GM03348 (cell line): Measurements from ENCODE around the gene ABCG8.

Source experiments
- DNase-seq: peaks from one replicate; pipeline ENCODE4 v3.0.0; 2012; ENCODE audit warnings: low spot score

ABCG8 gene

DNA sequence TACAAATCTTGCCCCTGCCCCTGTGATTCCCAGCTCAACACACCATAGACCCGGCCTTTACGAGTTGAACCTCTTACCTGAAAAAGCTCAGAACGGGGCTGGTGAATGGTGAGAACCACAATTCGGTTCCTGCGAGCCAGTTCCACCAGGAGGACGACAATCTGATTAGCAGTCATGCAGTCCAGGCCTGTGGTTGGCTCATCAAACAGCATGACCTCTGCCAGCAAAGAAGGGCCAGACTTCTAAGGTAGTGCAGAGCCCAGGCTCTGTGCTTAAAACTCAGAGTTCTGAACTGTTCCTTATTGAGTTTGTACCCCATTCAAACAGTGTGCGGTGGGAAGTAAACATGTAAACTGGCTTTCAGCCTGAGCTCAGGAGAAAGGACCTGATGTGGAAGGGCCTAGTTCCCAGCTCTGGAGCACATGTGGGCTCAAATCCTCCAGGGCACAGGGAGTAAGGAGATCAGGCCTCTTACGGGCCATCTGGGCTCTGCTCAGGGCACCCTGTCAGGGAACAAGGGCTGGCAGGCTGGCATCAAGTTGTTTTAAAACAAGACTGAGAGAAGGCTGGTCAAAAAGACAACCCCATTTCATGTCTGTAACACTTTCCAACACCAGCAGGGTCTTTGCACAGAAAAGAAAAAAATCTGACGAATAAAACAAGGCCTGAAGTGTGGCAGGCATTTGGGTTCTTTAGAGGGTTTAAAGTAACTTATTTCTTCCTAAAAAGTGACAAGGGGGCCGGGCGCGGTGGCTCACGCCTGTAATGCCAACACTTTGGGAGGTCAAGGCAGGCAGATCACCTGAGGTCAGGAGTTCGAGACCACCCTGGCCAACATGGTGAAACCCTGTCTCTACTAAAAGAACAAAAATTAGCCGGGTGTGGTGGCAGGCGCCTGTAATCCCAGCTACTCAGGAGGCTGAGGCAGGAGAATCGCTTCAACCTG is 12.2 kb upstream of the ABCG8 start:
- no peak for DNase-seq

DNA sequence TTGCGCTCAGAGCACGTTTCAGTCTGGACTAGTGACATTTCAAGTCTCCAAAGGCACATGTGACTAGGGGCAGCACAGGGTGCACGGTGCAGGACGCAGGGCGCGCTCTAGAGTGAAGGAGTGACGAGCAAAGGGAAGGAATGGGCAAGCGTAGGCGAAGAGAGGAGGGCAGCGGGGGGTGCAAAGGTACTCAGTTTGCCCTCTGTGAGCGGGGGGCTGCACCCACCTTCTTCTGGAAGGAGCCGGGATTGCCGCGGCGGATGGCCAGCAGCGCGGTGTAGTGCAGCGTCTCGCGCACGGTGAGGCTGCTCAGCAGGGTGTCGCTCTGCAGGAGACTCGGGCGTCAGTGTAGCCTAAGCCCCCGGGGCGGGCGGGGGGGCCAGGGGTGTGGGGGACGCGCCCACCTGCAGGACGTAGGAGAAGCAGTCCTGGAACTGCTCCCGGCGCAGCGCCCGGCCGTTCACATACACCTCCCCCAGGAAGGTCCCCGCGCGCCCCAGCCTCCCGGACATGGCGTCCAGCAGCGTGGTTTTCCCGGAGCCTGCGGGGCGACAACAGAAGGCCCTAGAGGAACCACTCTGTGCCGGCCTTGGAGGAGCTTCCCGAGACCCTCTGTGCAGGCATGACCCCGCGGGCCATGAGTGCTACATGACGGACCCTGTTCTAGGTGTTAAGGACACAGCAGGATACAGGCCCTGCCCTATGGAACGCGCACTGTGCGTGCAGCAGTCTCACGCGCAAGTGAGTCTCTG is 7.1 kb upstream of the ABCG8 start:
- DNase-seq: no peak

DNA sequence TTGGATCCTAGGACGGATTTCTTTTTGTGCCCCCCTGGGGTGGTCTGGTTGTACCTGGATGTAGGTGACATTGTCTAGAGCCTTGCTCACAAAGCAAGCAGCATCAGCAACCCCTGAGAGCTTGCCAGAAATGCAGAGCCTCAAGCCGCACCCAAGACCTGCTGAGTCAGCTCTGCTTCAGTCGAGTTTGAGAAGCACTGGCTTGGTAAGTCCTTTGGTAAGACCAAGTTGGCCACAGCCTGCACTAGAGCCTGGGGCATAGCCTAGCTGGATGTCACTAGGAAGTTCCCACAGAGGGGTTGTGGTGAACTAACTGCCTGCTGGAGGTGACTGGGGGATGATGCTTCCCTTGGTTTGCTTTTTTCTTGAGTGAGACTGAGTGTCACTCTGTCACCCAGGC is 6.3 kb upstream of the ABCG8 start:
- no peak for DNase-seq

DNA sequence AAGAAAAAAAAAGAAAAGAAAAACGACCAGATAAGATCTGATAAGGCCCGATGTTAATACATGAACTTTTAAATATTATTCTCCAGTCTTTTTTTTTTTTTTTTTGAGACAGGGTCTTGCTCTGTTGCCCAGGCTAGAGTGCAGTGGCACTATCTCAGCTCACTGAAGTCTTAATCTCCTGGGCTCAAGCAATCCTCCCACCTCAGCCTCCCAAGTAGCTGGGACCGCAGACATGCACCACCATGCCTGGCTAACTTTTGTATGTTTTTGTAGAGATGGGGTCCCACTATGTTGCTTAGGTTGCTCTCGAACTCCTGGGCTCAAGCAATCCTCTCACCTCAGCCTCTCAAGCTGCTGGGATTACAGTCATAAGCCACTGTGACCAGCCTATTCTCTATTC is 1.7 kb upstream of the ABCG8 start:
- DNase-seq: no peak

DNA sequence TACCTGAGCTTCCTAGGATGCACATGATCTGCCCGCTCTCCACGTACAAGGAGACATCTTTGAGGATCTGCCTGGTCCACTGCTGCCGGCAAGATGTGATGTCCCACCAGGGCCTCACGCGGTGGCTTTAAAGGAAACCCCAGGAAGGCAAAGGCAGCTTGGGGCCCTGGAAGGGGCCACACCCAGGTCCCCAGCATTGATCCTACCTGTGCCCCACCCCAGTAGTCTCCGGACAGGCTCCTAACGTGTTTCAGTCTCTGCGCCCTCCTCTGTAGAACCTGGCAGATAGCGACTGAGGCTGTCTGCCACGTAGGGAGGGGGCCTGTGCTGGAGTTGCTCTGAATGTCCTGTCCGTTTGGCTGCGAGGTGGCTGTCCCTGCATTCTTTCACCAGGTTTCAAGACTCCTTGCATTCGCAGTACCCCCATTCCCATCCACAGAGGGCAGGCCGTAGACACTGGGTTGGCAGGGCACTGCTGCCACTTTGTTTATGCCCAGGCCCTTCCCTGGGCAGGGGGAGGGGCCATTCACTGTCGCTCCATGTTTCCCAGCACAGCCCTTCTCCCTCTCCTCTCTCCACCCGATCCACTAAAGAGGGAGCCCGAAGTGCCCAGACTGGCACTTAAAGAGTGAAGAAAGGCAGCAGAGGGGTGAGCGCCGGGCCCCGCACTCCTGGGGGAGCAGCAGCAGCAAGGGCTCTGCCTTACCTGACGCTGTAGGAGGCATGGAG is 776 bp upstream of the ABCG8 start:
- no peak for DNase-seq

DNA sequence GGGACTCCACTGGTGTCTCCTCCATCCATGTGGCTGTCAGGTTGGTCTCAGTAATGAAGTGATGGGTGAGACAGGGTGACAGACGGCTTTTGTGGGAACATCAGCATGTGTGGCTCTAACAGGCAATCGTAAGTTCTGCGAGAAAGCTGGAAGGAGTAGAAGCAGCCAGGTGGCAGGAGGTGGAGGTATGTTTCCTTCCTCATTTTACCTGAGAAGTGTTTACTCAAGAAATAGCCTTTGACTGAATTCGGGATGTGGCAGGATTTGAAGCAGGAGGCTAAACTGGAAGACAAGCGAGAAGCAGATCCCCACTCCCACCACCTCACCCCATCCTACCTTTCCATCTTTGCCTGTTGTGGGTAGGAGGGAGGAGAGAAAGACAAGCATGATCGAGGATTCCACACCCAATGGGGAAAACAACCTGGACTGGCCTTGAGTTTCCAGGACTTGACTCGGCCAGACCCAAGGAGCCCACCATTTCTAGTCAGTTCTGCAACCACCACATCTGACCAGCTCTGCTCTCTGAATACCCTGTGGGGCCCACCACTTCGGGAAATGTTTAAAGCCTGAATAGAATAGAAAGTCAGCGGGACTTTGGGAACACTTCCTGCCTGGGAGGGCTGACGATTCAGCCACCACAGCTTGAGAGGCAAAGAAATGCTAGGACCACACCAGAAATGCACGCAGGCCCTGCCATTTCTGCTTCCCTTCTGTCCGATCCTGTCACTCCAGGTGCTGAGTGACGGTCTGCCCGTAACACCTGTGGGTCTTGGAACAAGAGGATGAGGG is 1.2 kb downstream of the ABCG8 start:
- DNase-seq: no peak

DNA sequence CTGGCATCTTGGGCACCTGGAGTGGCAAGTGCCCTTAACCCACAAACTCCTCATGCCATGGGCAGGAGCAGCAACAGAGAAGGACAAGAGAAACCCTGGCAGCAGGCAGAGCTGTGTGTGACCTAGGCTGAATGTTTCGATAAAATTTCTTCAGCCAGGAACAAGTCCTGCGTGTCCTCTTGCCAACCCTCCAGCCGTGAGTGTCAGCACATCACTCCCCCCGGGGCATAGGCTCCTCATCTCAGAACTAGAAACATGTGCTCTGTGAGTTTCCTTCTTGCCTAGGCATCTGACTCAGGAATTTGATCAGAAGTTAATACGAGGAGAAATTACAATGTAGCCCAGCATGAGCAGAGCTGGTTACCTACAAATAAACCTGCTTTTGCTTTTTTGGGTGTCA is 2.2 kb downstream of the ABCG8 start:
- DNase-seq: no peak

DNA sequence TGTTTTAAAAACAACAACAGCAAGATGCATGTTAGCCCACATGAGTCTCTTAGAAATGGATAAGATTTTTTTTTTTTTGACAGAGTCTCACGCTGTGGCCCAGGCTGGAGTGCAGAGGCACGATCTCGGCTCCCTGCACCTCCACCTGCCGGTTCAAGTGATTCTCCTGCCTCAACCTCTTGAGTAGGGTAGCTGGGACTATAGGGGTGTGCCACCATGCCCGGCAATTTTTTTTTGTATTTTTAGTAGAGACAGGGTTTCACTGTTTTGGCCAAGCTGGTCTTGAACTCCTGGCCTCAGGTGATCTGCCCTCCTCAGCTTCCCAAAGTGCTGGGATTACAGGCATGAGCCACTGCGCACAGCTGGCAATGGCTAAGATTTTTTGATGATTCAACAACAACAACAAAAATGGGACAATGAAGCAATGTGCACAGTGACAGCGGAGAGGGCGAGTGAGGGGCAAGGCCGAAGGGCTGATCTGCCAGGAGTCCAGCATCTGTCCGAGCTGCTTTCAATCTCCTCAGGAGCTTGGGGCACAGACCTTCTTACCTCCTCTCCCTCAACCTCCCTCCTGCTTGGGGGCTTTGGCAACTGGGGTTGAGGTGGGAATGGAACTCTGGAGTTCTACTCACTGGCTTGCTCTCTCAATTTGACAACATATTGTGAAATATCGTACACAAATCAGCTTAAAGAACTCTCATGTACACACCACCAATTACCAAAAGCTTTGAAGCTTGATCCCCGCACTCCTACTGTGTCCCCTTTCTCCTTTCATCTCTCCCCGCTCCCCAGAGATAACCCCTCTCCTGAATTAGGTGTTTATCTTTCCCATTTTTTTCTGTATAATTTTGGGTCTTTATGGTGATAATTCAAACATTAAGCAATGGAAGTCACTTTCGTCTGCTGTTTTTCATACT is 3.4 kb downstream of the ABCG8 start:
- no peak for DNase-seq

DNA sequence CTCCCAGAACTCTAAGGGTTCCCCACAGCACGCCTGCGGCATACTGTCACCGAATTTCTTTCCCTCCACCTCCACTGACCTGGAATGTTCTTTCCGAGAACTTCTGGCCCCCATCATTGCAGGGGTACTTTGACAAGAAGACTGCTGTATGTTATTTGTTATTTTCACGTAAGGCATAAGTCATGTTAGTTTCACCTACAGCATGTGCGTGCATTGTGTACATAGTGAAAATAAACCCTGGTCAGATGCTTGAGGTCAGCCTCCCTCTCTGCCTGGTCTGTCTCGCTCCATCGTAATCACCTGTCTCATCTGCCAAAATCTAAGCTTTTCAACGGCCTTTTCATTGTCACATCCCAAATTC is 4.1 kb downstream of the ABCG8 start:
- no peak for DNase-seq

DNA sequence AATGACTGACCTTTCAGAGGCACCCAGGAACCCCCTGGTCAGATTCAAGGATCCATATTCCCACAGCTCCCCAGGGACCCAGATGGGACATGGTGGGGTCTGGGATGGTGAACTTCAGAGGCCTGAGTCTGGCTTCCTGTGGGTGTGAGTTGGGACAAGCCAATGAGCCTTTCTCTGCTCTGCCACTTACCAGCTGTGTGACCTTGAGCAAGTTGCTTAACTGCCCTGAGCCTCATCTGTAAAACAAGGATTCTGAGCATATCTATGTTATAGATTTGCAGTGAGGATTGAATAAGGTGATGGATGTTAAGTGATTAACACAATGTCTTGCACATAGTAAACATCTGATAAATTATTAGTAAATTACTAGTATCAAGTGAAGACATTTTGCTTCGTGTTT is 6.4 kb downstream of the ABCG8 start:
- DNase-seq: no peak

DNA sequence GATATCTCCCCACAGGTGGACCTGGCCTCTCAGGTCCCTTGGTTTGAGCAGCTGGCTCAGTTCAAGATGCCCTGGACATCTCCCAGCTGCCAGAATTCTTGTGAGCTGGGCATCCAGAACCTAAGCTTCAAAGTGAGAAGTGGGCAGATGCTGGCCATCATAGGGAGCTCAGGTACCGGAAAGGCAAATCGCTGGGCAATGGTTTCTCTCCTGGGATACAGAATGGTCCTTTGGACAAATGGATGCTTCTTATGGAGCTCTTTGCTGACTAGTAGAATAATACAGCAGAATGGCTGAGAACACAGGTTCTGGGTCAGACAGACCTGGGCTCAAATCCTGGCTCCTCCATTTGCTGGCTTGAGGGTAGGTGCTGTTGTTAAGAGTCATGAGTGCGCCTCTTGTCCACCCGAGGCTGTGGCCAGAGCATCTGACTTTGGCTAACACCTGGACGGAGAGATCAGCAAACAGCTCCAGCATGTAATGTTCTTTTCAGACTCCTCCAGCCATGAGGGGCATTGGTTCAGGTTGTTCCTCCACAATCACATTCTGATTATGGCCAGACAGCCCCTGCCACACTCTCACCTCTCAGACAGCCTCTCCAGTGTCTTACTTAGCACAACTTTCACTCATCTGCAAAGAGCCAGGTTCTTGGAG is 7.5 kb downstream of the ABCG8 start:
- DNase-seq: no peak

DNA sequence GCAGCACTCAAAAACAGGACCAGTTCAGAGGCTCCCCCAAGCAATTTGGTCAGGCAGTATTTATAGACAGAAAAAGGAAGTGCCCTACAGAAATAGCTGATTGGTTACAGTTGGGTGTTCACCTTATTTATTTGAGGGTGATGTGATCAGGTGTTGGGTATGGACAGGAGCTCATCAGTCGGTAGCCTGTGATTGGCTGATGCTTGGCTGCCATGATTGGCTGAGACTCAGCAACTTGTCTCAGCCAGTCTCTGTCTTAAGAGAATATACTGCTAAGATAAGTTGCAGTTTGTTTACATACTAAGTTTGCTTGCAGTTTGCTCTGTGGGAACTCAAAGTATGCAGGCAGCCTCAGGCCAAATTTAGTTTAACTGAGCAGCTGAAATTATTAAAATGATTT is 9.4 kb downstream of the ABCG8 start:
- peak; percentile 2 for DNase-seq

DNA sequence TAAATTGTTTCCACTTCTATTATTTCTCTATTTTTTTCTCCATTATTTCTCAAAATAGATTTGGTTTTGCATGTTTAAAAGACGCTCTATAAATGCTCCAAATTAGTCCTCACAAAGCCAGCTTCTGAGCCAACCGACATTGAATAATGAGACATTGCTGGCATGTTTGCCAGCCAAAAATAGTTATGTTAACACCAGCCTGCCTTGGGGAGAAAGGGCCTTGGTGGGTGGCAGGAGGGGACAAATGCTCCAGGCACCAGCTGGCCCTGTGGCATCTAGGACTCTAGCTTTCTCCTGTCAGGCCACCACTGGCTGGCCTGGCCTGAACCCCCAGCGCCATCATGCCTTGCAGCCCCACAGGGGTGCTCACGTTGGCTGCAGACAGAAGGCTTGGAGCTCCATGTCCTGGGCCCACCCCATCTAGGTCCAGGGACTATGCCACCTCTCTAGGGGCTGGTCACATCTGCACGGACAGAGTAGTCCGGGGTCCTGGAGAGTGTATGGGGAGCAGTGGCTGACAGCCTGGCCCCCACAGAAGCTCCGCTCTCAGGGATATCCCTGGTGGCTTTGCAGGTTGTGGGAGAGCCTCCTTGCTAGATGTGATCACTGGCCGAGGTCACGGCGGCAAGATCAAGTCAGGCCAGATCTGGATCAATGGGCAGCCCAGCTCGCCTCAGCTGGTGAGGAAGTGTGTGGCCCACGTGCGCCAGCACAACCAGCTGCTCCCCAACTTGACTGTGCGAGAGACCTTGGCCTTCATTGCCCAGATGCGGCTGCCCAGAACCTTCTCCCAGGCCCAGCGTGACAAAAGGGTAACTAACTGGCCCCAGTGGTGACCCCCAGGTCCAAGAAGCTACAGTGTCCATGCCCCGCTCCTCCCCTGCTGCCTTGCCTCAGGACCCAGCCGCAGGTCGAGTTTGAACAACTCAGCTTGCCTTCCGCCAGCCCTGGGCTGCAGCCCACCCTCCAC is 12.5 kb downstream of the ABCG8 start:
- peak; percentile 1 for DNase-seq

DNA sequence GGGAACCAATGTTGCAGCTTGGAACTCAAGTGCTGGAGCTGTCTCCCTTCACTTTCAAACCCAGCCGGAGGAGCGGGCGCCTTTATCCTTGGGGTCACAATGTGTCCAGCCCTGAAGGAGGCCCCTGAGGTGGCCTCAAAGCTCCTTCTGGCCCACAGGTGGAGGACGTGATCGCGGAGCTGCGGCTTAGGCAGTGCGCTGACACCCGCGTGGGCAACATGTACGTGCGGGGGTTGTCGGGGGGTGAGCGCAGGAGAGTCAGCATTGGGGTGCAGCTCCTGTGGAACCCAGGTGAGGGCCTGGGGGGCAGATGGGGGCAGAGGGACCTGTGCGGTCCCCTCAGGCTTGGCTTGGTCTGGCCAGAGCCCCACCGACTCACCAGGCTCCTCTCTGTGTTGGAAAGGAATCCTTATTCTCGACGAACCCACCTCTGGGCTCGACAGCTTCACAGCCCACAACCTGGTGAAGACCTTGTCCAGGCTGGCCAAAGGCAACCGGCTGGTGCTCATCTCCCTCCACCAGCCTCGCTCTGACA is 13.5 kb downstream of the ABCG8 start:
- DNase-seq: no peak

DNA sequence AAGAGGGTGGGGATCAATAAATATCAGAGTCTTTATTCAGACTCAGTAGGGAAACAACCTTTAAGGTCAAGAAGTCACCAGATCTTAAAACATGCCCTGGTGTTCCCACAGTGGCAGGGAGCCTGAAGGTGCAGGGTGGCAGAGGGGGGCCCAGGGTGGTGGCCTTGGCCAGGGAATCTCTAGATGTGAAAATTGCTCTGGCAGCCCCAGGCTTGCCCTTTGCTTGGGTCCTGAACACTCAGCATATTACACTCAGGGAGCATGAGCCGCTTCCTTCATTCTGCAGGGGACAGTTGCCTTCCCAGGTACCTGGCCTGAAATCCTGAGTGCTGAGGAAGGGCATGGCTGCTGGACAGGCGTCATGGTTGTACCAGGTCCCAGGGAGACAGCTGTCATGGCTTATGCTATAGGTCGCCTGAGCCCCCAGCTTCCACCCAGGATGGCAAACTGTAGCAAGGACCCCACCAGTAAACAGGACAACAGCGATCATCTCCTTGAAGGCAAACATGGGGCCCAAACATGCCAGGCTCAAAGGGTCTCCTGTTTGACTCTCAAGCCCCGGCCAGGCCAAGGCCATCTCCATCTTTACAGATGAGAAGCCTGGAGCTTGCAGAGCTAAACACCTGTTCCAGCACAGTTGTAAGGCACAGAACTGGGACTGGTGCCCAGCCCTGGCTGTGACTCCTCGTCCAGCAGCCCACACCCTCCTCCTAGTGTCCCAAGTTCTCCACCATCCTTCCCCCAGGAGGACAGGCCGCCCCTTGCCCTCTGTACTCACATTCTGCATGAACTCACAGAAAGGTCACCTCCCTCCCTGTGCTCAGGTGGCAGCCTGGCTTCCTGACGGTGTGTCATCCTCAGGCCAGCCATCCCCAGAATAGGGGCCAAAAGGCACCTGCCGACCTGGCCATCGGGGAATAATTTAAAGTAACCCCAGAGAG is 14.6 kb downstream of the ABCG8 start:
- peak; percentile 3 for DNase-seq

DNA sequence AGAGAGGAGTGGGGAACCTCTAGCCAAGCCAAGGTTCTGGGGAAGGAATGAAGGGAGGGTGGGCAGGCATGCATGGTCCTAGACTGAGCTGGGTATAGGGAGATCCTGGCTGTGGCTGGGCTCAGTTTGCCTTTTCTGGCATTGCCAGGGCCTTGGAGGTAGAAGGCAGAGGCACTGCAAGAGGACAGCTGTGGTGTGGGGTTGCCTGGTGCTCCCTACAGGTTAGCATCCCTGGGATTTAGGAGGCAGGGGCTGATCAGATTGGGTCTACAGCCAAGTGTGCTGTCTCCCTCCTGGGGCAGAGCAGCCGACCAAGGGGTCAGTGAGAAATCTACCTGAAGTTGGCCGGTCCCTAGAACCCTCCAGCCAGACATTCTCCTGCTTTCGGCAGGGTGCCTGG is 15.9 kb downstream of the ABCG8 start:
- no peak for DNase-seq

DNA sequence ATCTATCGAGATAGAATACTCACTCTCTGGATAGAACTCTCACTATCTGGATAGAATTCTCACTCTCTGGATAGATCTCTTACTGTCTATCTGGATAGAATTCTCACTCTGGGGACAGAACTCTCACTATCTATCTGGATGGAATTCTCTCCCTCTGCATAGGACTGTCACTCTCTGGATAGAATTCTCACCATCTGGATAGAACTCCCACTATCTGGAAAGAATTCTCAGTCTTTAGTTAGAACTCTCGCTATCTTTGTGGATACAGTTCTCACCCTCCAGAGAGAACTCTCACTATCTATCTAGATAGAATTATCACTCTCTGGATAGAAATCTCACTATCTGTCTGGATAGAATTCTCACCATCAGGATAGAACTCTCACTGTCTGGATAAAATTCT is 16.5 kb downstream of the ABCG8 start:
- no peak for DNase-seq

DNA sequence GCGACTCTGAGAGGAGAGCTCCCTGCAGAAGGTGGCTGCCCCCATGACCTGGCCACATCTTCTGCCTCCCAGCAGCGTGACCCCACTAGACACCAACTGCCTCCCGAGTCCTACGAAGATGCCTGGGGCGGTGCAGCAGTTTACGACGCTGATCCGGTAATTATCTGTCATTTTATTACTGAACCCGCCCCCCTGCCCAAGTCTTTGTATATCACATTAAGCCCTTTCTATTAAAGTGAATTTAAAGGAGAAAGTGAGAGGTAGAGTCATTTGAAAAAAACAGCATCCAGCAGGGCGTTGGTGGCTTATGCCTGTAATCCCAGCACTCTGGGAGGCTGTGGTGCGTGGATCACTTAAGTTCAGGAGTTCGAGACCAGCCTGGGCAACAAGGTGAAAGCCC is 33.4 kb downstream of the ABCG8 start:
- DNase-seq: no peak
